Kidney (tissue), 14 donors: Measurements from ENCODE around the gene MAEA. TPM values are rescaled to one million over a fixed set of nuclear protein-coding genes. Genes with fewer than 3 reads are reported as not detected.

Experiments used
- DNase-seq, 5 donors: peaks; one replicate each; pipeline ENCODE4 v3.0.0-alpha.2; 2013 to 2020
- FAIRE-seq: peaks from 2 replicates; lab custom pipeline; 2012; peaks lifted over from hg19 to GRCh38; lab: Jason Lieb, UNC
- H3K27ac ChIP-seq, 2 donors: one replicate each; pipeline ENCODE4 v1.7.0; 2013; ENCODE audit warnings: low read depth in 2 of 2, low read length in 2 of 2, inconsistent platforms in 1 of 2
- H3K27me3 ChIP-seq: one replicate; pipeline ENCODE4 v1.7.1; 2013; ENCODE audit warnings: low read length, inconsistent platforms; ENCODE audit not compliant: control insufficient read depth, insufficient read depth
- H3K36me3 ChIP-seq, 3 donors: one replicate each; pipeline versions ENCODE4 v1.7.0 to v1.7.1; 2013; ENCODE audit warnings: low read length in 3 of 3, control low read depth in 1 of 3, inconsistent platforms in 1 of 3; ENCODE audit not compliant: insufficient read depth in 3 of 3, control insufficient read depth in 2 of 3
- H3K4me1 ChIP-seq, 3 donors: one replicate each; pipeline versions ENCODE4 v1.7.0 to v1.7.1; 2013; ENCODE audit warnings: low read length in 3 of 3, inconsistent platforms in 1 of 3, low read depth in 1 of 3; ENCODE audit not compliant: control insufficient read depth in 2 of 3, insufficient read depth in 2 of 3
- H3K4me3 ChIP-seq, 3 donors: one replicate each; pipeline versions ENCODE4 v1.7.0 to v1.8.1; 2013; ENCODE audit warnings: low read length in 3 of 3, control low read depth in 1 of 3, inconsistent platforms in 1 of 3
- H3K9ac ChIP-seq, 3 donors: one replicate each; pipeline versions ENCODE4 v1.7.0 to v1.7.1; 2013; ENCODE audit warnings: low read length in 3 of 3, control low read depth in 1 of 3, inconsistent platforms in 1 of 3
- H3K9me3 ChIP-seq, 3 donors: one replicate each; pipeline versions ENCODE4 v1.7.0 to v1.7.1; 2013; ENCODE audit warnings: low read length in 3 of 3, control low read depth in 1 of 3, inconsistent platforms in 1 of 3; ENCODE audit not compliant: control insufficient read depth in 2 of 3, insufficient read depth in 1 of 3
- intact Hi-C: fragments of 100-400 bp; cut with DNase I; formaldehyde crosslinking; loops from one replicate; pipeline ENCODE4 v1.11.1; 2022
- polyA plus RNA-seq: library from polyadenylated mRNA; stranded (reverse); fragments of 350-450 nt; fragmentation: Illumina TruSeq; extraction: RNeasy Lipid Tissue Mini Kit (QIAGEN cat#74804); gene quantifications from one replicate; pipeline ENCODE4 v1.2.3, GENCODE V29; 2014; ENCODE audit warnings: low read depth, low replicate concordance; ENCODE audit not compliant: insufficient read depth
- total RNA-seq: library from RNA; stranded (reverse); fragmentation: NEBNext Ultra II Directional; extraction: Animal tissue kit (Norgen Biotek cat#: 25700); gene quantifications from one replicate; pipeline ENCODE4 v1.2.1, GENCODE V29; 2021
- TF ChIP-seq, protein P1 (sequence below): IDR thresholded peaks from 3 replicates; pipeline ENCODE4 v1.5.1; 2012; ENCODE audit warnings: mild to moderate bottlenecking, moderate library complexity, borderline replicate concordance; ENCODE audit not compliant: insufficient read depth; ENCODE audit errors: extremely low read depth
- donor health status: control.
- donor health status: control.
- donor health status: control.
- donor health status: control.
- donor health status: control.
- donor health status: DM: yes; HTN: yes; CAD: no.
- donor health status: Normal renal cell carcinoma (clear cell type).

MAEA gene
- total and polyA plus RNA-seq, 2 donors from 2014 or later: 65.0 to 75.2 TPM

DNA sequence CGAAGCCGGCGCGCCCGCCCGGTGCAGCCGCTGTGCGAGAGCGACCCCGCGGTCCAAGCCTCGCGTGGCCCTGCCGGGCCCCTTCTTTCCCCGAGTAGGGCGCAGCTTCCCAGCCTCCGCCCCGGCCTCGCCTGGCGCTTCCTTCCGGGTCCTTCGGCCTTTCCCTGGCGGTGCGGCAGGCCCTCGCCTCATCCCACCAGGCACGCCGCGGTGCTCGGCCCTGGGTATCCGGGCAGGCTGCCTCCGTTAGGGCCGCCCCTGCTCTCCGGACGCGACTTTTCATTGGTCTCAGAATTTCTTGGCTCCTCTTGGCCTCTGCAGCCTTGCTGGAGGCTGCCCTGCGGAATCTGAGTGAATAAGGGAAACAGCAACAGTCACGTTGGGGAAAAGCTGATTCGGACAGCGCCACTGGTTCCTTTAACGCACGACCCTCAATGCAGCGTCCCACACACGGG lies 57.7 kb downstream of the MAEA start:
- Histone ChIP-seq H3K27ac (peak overlapping the region; percentile 81 to 95), H3K9me3 (no peaks in the 10 kb centered on the region), H3K4me1 (peaks cover 2 to 21% (median 11%) of the 10 kb centered on the region in 3 donors), H3K4me3 (peak overlapping the region; percentile 22 to 83 (median 82)), H3K9ac (peak overlapping the region; percentile 3 to 77 (median 76)), H3K36me3 (peaks cover 0 to 6% (median 3%) of the 10 kb centered on the region in 3 donors), H3K27me3 (no peaks in the 10 kb centered on the region)
- intact Hi-C loops: no loop called here
- FAIRE-seq: no peak
- TF ChIP-seq, protein P1, sequence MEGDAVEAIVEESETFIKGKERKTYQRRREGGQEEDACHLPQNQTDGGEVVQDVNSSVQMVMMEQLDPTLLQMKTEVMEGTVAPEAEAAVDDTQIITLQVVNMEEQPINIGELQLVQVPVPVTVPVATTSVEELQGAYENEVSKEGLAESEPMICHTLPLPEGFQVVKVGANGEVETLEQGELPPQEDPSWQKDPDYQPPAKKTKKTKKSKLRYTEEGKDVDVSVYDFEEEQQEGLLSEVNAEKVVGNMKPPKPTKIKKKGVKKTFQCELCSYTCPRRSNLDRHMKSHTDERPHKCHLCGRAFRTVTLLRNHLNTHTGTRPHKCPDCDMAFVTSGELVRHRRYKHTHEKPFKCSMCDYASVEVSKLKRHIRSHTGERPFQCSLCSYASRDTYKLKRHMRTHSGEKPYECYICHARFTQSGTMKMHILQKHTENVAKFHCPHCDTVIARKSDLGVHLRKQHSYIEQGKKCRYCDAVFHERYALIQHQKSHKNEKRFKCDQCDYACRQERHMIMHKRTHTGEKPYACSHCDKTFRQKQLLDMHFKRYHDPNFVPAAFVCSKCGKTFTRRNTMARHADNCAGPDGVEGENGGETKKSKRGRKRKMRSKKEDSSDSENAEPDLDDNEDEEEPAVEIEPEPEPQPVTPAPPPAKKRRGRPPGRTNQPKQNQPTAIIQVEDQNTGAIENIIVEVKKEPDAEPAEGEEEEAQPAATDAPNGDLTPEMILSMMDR: no peak
- DNase-seq: peak in 4 of 5 donors; percentile 78 to 94 (median 88)

DNA sequence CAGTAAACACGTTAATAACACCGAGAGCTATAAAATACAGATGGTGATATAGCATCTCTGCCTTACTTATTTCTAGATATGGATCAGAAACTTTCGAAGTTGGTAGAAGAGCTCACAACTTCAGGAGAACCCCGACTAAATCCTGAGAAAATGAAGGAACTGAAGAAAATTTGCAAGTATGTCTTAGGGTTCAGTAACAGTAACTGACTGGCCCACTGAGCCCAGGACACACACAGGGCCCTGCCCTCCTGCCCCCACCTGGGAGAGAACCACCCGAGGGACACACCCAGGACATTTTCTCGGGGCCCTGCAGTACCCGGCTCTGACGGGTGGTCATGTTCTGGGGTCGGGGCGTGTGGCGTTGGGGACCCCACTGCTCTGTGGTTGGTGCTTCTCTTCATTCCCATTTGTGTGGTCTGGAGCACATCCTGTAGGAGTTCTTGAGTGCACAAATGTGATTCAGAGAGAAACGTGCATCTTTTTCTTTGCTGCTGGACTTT lies 58.4 kb downstream of the MAEA start:
- DNase-seq (peak in 2 of 5 donors; percentile 61 to 76), FAIRE-seq (no peak)
- intact Hi-C loops: no loop called here

DNA sequence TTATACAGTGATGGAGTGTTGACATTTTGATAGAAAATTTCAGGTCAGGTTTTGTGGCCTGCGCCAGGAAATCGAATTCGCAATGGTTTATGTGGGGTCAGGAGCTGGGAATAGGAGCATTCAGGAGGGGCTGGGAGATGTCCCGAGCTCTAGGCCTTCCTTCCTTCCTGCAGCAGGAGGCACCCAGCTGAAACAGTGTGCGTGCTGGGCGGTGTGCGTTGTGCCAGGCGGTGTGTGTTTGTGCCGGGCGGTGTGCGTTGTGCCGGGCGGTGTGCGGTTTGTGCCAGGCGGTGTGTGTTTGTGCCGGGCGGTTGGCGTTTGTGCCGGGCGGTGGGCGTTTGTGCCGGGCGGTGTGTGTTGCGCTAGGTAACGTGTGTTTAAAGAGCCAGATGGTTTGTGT lies 59.1 kb downstream of the MAEA start:
- Histone ChIP-seq H3K36me3 (peaks cover 0 to 6% (median 3%) of the 10 kb centered on the region in 3 donors), H3K27me3 (no peaks in the 10 kb centered on the region), H3K27ac (no peak overlapping the region), H3K9ac (peak overlapping the region in 1 of 3 donors; percentile 77), H3K4me1 (peaks cover 2 to 24% (median 11%) of the 10 kb centered on the region in 3 donors), H3K4me3 (no peak overlapping the region), H3K9me3 (no peaks in the 10 kb centered on the region)
- TF ChIP-seq, protein P1: no peak
- FAIRE-seq (no peak), DNase-seq (peak in 2 of 5 donors; percentile 39 to 61)
- intact Hi-C loops: no loop called here

More for the DNA sequence above, 58.4 kb downstream of the MAEA start:
- H3K4me3 ChIP-seq: peak overlapping the region; percentile 22 to 83 (median 82)
- H3K9ac ChIP-seq: peak overlapping the region; percentile 3 to 77 (median 76)
- peaks cover 0 to 6% (median 3%) of the 10 kb centered on the region in 3 donors for H3K36me3 ChIP-seq
- TF ChIP-seq, protein P1: no peak
- H3K27ac ChIP-seq: peak overlapping the region; percentile 81 to 95
- H3K4me1 ChIP-seq: peaks cover 2 to 24% (median 11%) of the 10 kb centered on the region in 3 donors
- H3K9me3 ChIP-seq: no peaks in the 10 kb centered on the region
- no peaks in the 10 kb centered on the region for H3K27me3 ChIP-seq
